ENCODE results near the gene PROM2. TPM values are rescaled to one million over a fixed set of nuclear protein-coding genes. Genes with fewer than 3 reads are reported as not detected.

PROM2 gene
- total RNA-seq, 1 experiment from 2014 or later, result 3.1 TPM

- DNase-seq, result no peak
- H3K27ac ChIP-seq (ENCODE audit: insufficient read length, low read depth, low read length), result no peak overlapping the region
- H2BK20ac ChIP-seq (ENCODE audit: low read depth, low read length, poor library complexity, severe bottlenecking), result no peak overlapping the region
- H2BK120ac ChIP-seq (ENCODE audit: low read depth, low read length, poor library complexity, severe bottlenecking), result no peak overlapping the region
- no peak overlapping the region for H4K5ac ChIP-seq (ENCODE audit: insufficient read length, low read depth, low read length)
- Mint-ChIP-seq H3K27me3 (ENCODE audit: low read depth) (peaks cover 12% of the 10 kb centered on the region), H3K4me3 (no peak overlapping the region), H3K4me1 (peaks cover 4 to 10% of the 10 kb centered on the region in 2 experiments), H3K36me3 (ENCODE audit: insufficient read depth in 1 of 3, low read depth in 3 of 3) (peaks cover 0 to 11% (median 4%) of the 10 kb centered on the region in 3 experiments; a peak in 4 of 7 replicates), H3K9me3 (peaks cover 39 to 63% of the 10 kb centered on the region in 2 experiments), H3K27ac (no peak overlapping the region)
- no peaks in the 10 kb centered on the region for H3K79me1 ChIP-seq (ENCODE audit: insufficient read depth, low read depth, low read length, poor library complexity, severe bottlenecking)
- H3K79me2 ChIP-seq (ENCODE audit: insufficient read depth, low read length), result no peaks in the 10 kb centered on the region
- H3K18ac ChIP-seq (ENCODE audit: insufficient read length, low read depth, low read length), result no peak overlapping the region
- H3K27me3 ChIP-seq (ENCODE audit: insufficient read depth, low read length), result no peaks in the 10 kb centered on the region
- no peak overlapping the region for H4K8ac ChIP-seq (replicated peaks; ENCODE audit: insufficient read length, low read depth, low read length)
- H3K9ac ChIP-seq (ENCODE audit: extremely low read depth, insufficient read length, low read length), result no peak overlapping the region
- no peak overlapping the region for H4K91ac ChIP-seq (ENCODE audit: insufficient read length, low read depth, low read length)
- no peak overlapping the region for H2BK5ac ChIP-seq (ENCODE audit: insufficient read length, low read length)
- H3K56ac ChIP-seq (ENCODE audit: insufficient read length, low read depth, low read length), result no peak overlapping the region
- H3K4ac ChIP-seq (ENCODE audit: low read depth, low read length), result no peak overlapping the region
- no peak overlapping the region for H3K4me2 ChIP-seq (ENCODE audit: insufficient read depth, insufficient read length, low read length)
- 100% methylated on average over 1 of the region's 2 CpGs for WGBS (ENCODE audit: extremely low coverage, insufficient read length, low lambda C conversion rate)
- H3K23me2 ChIP-seq (ENCODE audit: insufficient read length, low read depth, low read length, poor library complexity, severe bottlenecking), result no peaks in the 10 kb centered on the region
- H3K4me1 ChIP-seq (ENCODE audit: insufficient read depth, low read length), result no peaks in the 10 kb centered on the region
- no peak overlapping the region for H2AFZ ChIP-seq (ENCODE audit: low read length)
- TF ChIP-seq CTCF (conservative IDR thresholded peaks at IDR 0.05), result no peak
- no peak overlapping the region for H2BK15ac ChIP-seq (ENCODE audit: low read depth, low read length)
- no peak overlapping the region for H2AK5ac ChIP-seq (ENCODE audit: insufficient read length, low read length)
- H2BK12ac ChIP-seq (ENCODE audit: insufficient read length, low read depth, low read length), result no peak overlapping the region
- H3T11ph ChIP-seq (ENCODE audit: low read length), result no peak overlapping the region
- no peak overlapping the region for H3K14ac ChIP-seq (ENCODE audit: insufficient read depth, low read length)
- H3K23ac ChIP-seq (ENCODE audit: insufficient read length, low read depth, low read length), result no peak overlapping the region
- no peaks in the 10 kb centered on the region for H3K9me3 ChIP-seq (ENCODE audit: control insufficient read depth, low read depth, low read length)
- H4K20me1 ChIP-seq (ENCODE audit: control insufficient read depth, insufficient read depth, insufficient read length), result no peaks in the 10 kb centered on the region
Observed at GRCh38 chr2:95258271-95258670, 16.0 kb upstream of the PROM2 start.
